Peyer's patch (tissue), 4 donors: ENCODE data around the gene RUNX1.

Source experiments
- POLR2A ChIP-seq, 2 donors: fragments of 450-650 bp; IDR thresholded peaks; one replicate each; pipeline ENCODE4 v1.5.1; 2017; ENCODE audit warnings: antibody characterized with exemption in 2 of 2, mild to moderate bottlenecking in 2 of 2, moderate library complexity in 2 of 2
- TF ChIP-seq, protein P1 (sequence below), 6 experiments: fragments of 450-650 bp in 4 of 6; fragments of 200-600 bp in 2 of 6; sonication (generic) in 1 of 6; IDR thresholded peaks; one replicate each; pipeline ENCODE4 v1.5.1; 2017 to 2019; ENCODE audit warnings: antibody characterized with exemption in 6 of 6, mild to moderate bottlenecking in 3 of 6, moderate library complexity in 1 of 6

DNA sequence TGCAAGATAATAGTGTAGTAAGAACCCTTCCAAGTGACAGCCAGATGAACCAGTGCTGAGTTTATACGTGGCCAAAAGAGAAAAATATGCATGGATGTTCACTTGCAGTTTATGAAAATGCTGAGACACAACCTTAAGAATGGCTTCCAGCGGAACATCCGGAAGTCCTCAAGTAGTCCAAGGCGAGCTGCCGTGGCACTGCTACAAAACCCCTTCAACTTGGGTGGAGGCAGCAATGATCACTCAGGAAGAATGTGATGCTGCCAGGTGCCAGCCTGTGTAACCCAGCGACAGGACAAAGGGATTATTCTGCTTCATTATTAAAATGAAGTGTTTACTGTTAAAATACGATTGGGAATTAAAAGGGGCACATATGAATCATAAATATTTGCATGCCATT lies 179.6 kb downstream of the RUNX1 start:
- TF ChIP-seq, protein P1, sequence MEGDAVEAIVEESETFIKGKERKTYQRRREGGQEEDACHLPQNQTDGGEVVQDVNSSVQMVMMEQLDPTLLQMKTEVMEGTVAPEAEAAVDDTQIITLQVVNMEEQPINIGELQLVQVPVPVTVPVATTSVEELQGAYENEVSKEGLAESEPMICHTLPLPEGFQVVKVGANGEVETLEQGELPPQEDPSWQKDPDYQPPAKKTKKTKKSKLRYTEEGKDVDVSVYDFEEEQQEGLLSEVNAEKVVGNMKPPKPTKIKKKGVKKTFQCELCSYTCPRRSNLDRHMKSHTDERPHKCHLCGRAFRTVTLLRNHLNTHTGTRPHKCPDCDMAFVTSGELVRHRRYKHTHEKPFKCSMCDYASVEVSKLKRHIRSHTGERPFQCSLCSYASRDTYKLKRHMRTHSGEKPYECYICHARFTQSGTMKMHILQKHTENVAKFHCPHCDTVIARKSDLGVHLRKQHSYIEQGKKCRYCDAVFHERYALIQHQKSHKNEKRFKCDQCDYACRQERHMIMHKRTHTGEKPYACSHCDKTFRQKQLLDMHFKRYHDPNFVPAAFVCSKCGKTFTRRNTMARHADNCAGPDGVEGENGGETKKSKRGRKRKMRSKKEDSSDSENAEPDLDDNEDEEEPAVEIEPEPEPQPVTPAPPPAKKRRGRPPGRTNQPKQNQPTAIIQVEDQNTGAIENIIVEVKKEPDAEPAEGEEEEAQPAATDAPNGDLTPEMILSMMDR (IDR thresholded peaks at IDR 0.05) = no peak
- TF ChIP-seq POLR2A (IDR thresholded peaks at IDR 0.05) = no peak
